Activated naive CD8-positive, alpha-beta T cell treated with anti-CD3 and anti-CD28 coated beads, Interleukin-2, amount 10 ng/mL, durations not matched to agents 7 days and 5 days (primary cell): Measurements from ENCODE around the gene ABHD16B. TPM values are rescaled to one million over a fixed set of nuclear protein-coding genes. Genes with fewer than 3 reads are reported as not detected.

Source experiments
- ATAC-seq: fragments of 150-1000 bp; cut with Tn5 transposase; one replicate; pipeline ENCODE4 v1.10.0; 2021; ENCODE audit warnings: low read depth, moderate library complexity
- POLR2A ChIA-PET: fragments of 350-600 bp; sonication (Branson Sonifier 250); formaldehyde crosslinking; loops from one replicate; lab custom pipeline; 2021; ENCODE audit warnings: antibody characterized with exemption; lab: Charles Lee
- DNase-seq: peaks from one replicate; pipeline ENCODE4 v3.0.0; 2021
- H3K27ac Mint-ChIP-seq: one replicate; pipeline ENCODE4 v1.8.0; 2022; ENCODE audit warnings: mild to moderate bottlenecking, mixed read lengths
- H3K27me3 Mint-ChIP-seq: one replicate; pipeline ENCODE4 v1.8.0; 2022; ENCODE audit warnings: mild to moderate bottlenecking, moderate library complexity, mixed read lengths
- H3K36me3 Mint-ChIP-seq: one replicate; pipeline ENCODE4 v1.8.0; 2021; ENCODE audit warnings: mild to moderate bottlenecking, mixed read lengths
- H3K4me1 Mint-ChIP-seq: one replicate; pipeline ENCODE4 v1.8.0; 2021; ENCODE audit warnings: mixed read lengths
- H3K4me3 Mint-ChIP-seq: one replicate; pipeline ENCODE4 v1.8.0; 2022; ENCODE audit warnings: mild to moderate bottlenecking, moderate library complexity, mixed read lengths
- H3K9me3 Mint-ChIP-seq: one replicate; pipeline ENCODE4 v1.8.0; 2021; ENCODE audit warnings: mixed read lengths
- total RNA-seq, 2 experiments: library from RNA; stranded (reverse); gene quantifications; one replicate each; pipeline ENCODE4 v1.2.3, GENCODE V29; 2021

ABHD16B gene
- total RNA-seq, 2 experiments from 2014 or later, result not detected

- DNase-seq, result no peak
- H3K36me3 Mint-ChIP-seq, result peaks cover 10% of the 10 kb centered on the region
- no peaks in the 10 kb centered on the region for H3K27me3 Mint-ChIP-seq
- no peaks in the 10 kb centered on the region for H3K9me3 Mint-ChIP-seq
- H3K27ac Mint-ChIP-seq, result no peak overlapping the region
- no peak for ATAC-seq
- POLR2A ChIA-PET, result interaction anchor here (0.6 kb wide), 1 partner anchor 253 kb away, joined by 3 read pairs; no protein-coding TSS in a partner anchor
- no peak overlapping the region for H3K4me3 Mint-ChIP-seq
- peaks cover 15% of the 10 kb centered on the region for H3K4me1 Mint-ChIP-seq
These were observed 31.1 kb downstream of the ABHD16B start for GRCh38 chr20:63892402-63892801.

GRCh38 chr20:63893999-63894357, 32.7 kb downstream of the ABHD16B start:
- DNase-seq (no peak), ATAC-seq (no peak)
- Mint-ChIP-seq H3K27me3 (no peaks in the 10 kb centered on the region), H3K9me3 (no peaks in the 10 kb centered on the region), H3K4me1 (peaks cover 26% of the 10 kb centered on the region), H3K36me3 (peaks cover 16% of the 10 kb centered on the region), H3K27ac (peak overlapping the region; percentile 77), H3K4me3 (peak overlapping the region; percentile 87)
- POLR2A ChIA-PET, result interaction anchor here (0.7 to 1.4 kb wide), 3 partner anchors 28 to 373 kb away, joined by 3 to 6 read pairs (median 4); partner anchors contain the start of genes RTEL1 and TPD52L2

GRCh38 chr20:63894358-63895201, 33.3 kb downstream of the ABHD16B start, which contains the start of gene DNAJC5:
Gene DNAJC5 (plus strand): TSS chr20:63895126. CDS start chr20:63928346, 33,220 bp downstream.
- H3K4me1 Mint-ChIP-seq, result peaks cover 30% of the 10 kb centered on the region

GRCh38 chr20:63895202-63895951, 34.1 kb downstream of the ABHD16B start:
- no peak for DNase-seq
- no peaks in the 10 kb centered on the region for H3K27me3 Mint-ChIP-seq
- no peak for ATAC-seq
- POLR2A ChIA-PET, result interaction anchor here (0.6 to 1.4 kb wide), 6 partner anchors 30 to 374 kb away, joined by 3 to 6 read pairs (median 4); partner anchors contain the start of genes RTEL1, TPD52L2 and UCKL1
- peak overlapping the region; percentile 92 for H3K4me3 Mint-ChIP-seq
- H3K9me3 Mint-ChIP-seq, result no peaks in the 10 kb centered on the region
- peak overlapping the region; percentile 93 for H3K27ac Mint-ChIP-seq
- H3K4me1 Mint-ChIP-seq, result peaks cover 30% of the 10 kb centered on the region
- H3K36me3 Mint-ChIP-seq, result peaks cover 19% of the 10 kb centered on the region

More at GRCh38 chr20:63894358-63895201, 33.3 kb downstream of the ABHD16B start, which contains the start of gene DNAJC5:
- H3K27me3 Mint-ChIP-seq, result no peaks in the 10 kb centered on the region
- H3K27ac Mint-ChIP-seq, result peak within 1 kb of the TSS; percentile 93
- no peaks in the 10 kb centered on the region for H3K9me3 Mint-ChIP-seq
- peaks cover 19% of the 10 kb centered on the region for H3K36me3 Mint-ChIP-seq
- ATAC-seq (peak; percentile 84), DNase-seq (peak; percentile 98)
- peak within 1 kb of the TSS; percentile 92 for H3K4me3 Mint-ChIP-seq
- POLR2A ChIA-PET, result interaction anchor here (0.6 to 1.4 kb wide), 5 partner anchors 29 to 373 kb away, joined by 3 to 6 read pairs (median 3); partner anchors contain the start of genes RTEL1 and TPD52L2

GRCh38 chr20:63895952-63896263, 34.6 kb downstream of the ABHD16B start:
- Mint-ChIP-seq H3K4me1 (peaks cover 31% of the 10 kb centered on the region), H3K27ac (peak overlapping the region; percentile 93), H3K4me3 (peak overlapping the region; percentile 92), H3K9me3 (no peaks in the 10 kb centered on the region), H3K27me3 (no peaks in the 10 kb centered on the region), H3K36me3 (peaks cover 19% of the 10 kb centered on the region)
- DNase-seq (no peak), ATAC-seq (no peak)
- POLR2A ChIA-PET, result interaction anchor here (0.9 to 1.3 kb wide), 2 partner anchors 61 to 238 kb away, joined by 3 to 4 read pairs; partner anchors contain the start of genes RTEL1 and UCKL1

GRCh38 chr20:63896264-63897105, 35.2 kb downstream of the ABHD16B start:
- Mint-ChIP-seq H3K4me1 (peaks cover 36% of the 10 kb centered on the region), H3K36me3 (peaks cover 19% of the 10 kb centered on the region), H3K4me3 (peak overlapping the region; percentile 92), H3K9me3 (no peaks in the 10 kb centered on the region), H3K27ac (peak overlapping the region; percentile 93), H3K27me3 (no peaks in the 10 kb centered on the region)
- DNase-seq (no peak), ATAC-seq (no peak)
- POLR2A ChIA-PET, result interaction anchor here (1.0 to 1.8 kb wide), 3 partner anchors 32 to 238 kb away, joined by 3 to 7 read pairs (median 3); partner anchors contain the start of genes PRPF6, RTEL1, SAMD10 and TPD52L2

GRCh38 chr20:63897978-63898561, 36.8 kb downstream of the ABHD16B start:
- peaks cover 24% of the 10 kb centered on the region for H3K36me3 Mint-ChIP-seq
- H3K4me3 Mint-ChIP-seq, result no peak overlapping the region
- H3K4me1 Mint-ChIP-seq, result peaks cover 44% of the 10 kb centered on the region
- H3K27me3 Mint-ChIP-seq, result no peaks in the 10 kb centered on the region
- DNase-seq, result no peak
- no peaks in the 10 kb centered on the region for H3K9me3 Mint-ChIP-seq
- ATAC-seq, result no peak
- POLR2A ChIA-PET, result interaction anchor here (1.8 kb wide), 1 partner anchor 82 kb away, joined by 7 read pairs; the partner anchor contains the start of genes PRPF6 and SAMD10
- peak overlapping the region; percentile 61 for H3K27ac Mint-ChIP-seq

GRCh38 chr20:63898882-63899558, 37.7 kb downstream of the ABHD16B start:
- POLR2A ChIA-PET, result no interaction called here
- Mint-ChIP-seq H3K27me3 (no peaks in the 10 kb centered on the region), H3K36me3 (peaks cover 24% of the 10 kb centered on the region), H3K4me3 (no peak overlapping the region), H3K27ac (no peak overlapping the region), H3K9me3 (no peaks in the 10 kb centered on the region), H3K4me1 (peaks cover 46% of the 10 kb centered on the region)
- no peak for ATAC-seq
- no peak for DNase-seq

- ATAC-seq (no peak), DNase-seq (no peak)
- no peak overlapping the region for H3K27ac Mint-ChIP-seq
- POLR2A ChIA-PET, result interaction anchor here (0.7 kb wide), 1 partner anchor 10 kb away, joined by 3 read pairs; no protein-coding TSS in a partner anchor
- no peak overlapping the region for H3K4me3 Mint-ChIP-seq
- H3K36me3 Mint-ChIP-seq, result peaks cover 24% of the 10 kb centered on the region
- H3K4me1 Mint-ChIP-seq, result peaks cover 48% of the 10 kb centered on the region
- H3K9me3 Mint-ChIP-seq, result no peaks in the 10 kb centered on the region
- no peaks in the 10 kb centered on the region for H3K27me3 Mint-ChIP-seq
These were observed 39.1 kb downstream of the ABHD16B start for GRCh38 chr20:63900413-63900812.

- POLR2A ChIA-PET, result interaction anchor here (1.1 to 1.4 kb wide), 2 partner anchors 37 to 52 kb away, joined by 3 to 4 read pairs; partner anchors contain the start of gene UCKL1
- Mint-ChIP-seq H3K27me3 (no peaks in the 10 kb centered on the region), H3K4me3 (no peak overlapping the region), H3K4me1 (peaks cover 34% of the 10 kb centered on the region), H3K27ac (peak overlapping the region; percentile 61), H3K36me3 (peaks cover 10% of the 10 kb centered on the region), H3K9me3 (no peaks in the 10 kb centered on the region)
- ATAC-seq (no peak), DNase-seq (no peak)
These were observed 42.7 kb downstream of the ABHD16B start for GRCh38 chr20:63903796-63904561.

- no peak for ATAC-seq
- DNase-seq, result no peak
- peaks cover 2% of the 10 kb centered on the region for H3K36me3 Mint-ChIP-seq
- H3K9me3 Mint-ChIP-seq, result no peaks in the 10 kb centered on the region
- H3K4me3 Mint-ChIP-seq, result no peak overlapping the region
- H3K27me3 Mint-ChIP-seq, result no peaks in the 10 kb centered on the region
- POLR2A ChIA-PET, result no interaction called here
- peaks cover 32% of the 10 kb centered on the region for H3K4me1 Mint-ChIP-seq
- H3K27ac Mint-ChIP-seq, result no peak overlapping the region
These were observed 46.8 kb downstream of the ABHD16B start for GRCh38 chr20:63908008-63908682.
